ENCODE data around the gene NAV2.
A peak's percentile ranks its signal among the peaks of the same experiment; 100 is the strongest.

NAV2 gene

GRCh38 chr11:19933132-19933735, 220.6 kb downstream of the NAV2 start:
- DNase-seq, result no peak

- DNase-seq, result no peak
Observed at GRCh38 chr11:19933801-19934488, 221.3 kb downstream of the NAV2 start.

- no peak for DNase-seq
Observed at GRCh38 chr11:19934828-19935259, 222.2 kb downstream of the NAV2 start.

GRCh38 chr11:19935507-19935906, 222.9 kb downstream of the NAV2 start:
- DNase-seq, result no peak

- no peak for DNase-seq
Observed at GRCh38 chr11:19936461-19936860, 223.8 kb downstream of the NAV2 start.

GRCh38 chr11:19938169-19938856, 225.7 kb downstream of the NAV2 start:
- peak; percentile 10 for DNase-seq

- DNase-seq, result no peak
Observed at GRCh38 chr11:19938866-19939265, 226.2 kb downstream of the NAV2 start.

- DNase-seq, result no peak
Observed at GRCh38 chr11:19939415-19939929, 226.8 kb downstream of the NAV2 start.

- DNase-seq, result no peak
Observed at GRCh38 chr11:19940831-19941230, 228.2 kb downstream of the NAV2 start.

GRCh38 chr11:19946681-19947080, 234.0 kb downstream of the NAV2 start:
- no peak for DNase-seq

GRCh38 chr11:19947537-19948114, 235.0 kb downstream of the NAV2 start:
- no peak for DNase-seq

- DNase-seq, result no peak
Observed at GRCh38 chr11:19949606-19950005, 237.0 kb downstream of the NAV2 start.

GRCh38 chr11:19951558-19952115, 239.0 kb downstream of the NAV2 start:
- DNase-seq, result no peak

GRCh38 chr11:19952116-19952605, 239.5 kb downstream of the NAV2 start:
- DNase-seq, result no peak

GRCh38 chr11:19952911-19953310, 240.3 kb downstream of the NAV2 start:
- no peak for DNase-seq

GRCh38 chr11:19953336-19953735, 240.7 kb downstream of the NAV2 start:
- DNase-seq, result no peak

- DNase-seq, result no peak
Observed at GRCh38 chr11:19953909-19954308, 241.3 kb downstream of the NAV2 start.

GRCh38 chr11:19954899-19955298, 242.3 kb downstream of the NAV2 start:
- no peak for DNase-seq

- DNase-seq, result no peak
Observed at GRCh38 chr11:19955660-19956059, 243.0 kb downstream of the NAV2 start.

- no peak for DNase-seq
Observed at GRCh38 chr11:19956228-19956627, 243.6 kb downstream of the NAV2 start.

- no peak for DNase-seq
Observed at GRCh38 chr11:19957294-19957943, 244.8 kb downstream of the NAV2 start.

GRCh38 chr11:19958204-19958603, 245.6 kb downstream of the NAV2 start:
- no peak for DNase-seq
